H9 (cell line): ENCODE measurements around the gene RAI1. TPM values are rescaled to one million over a fixed set of nuclear protein-coding genes. Genes with fewer than 3 reads are reported as not detected.

ENCODE experiments used
- DNase-seq: peaks from one replicate; pipeline ENCODE4 v3.0.0-alpha.2; 2017
- H2AFZ ChIP-seq: one replicate; pipeline ENCODE4 v1.6.1; 2013; ENCODE audit warnings: mild to moderate bottlenecking, low read length, control low read depth, moderate library complexity
- H2AK5ac ChIP-seq: 2 replicates; pipeline ENCODE4 v1.6.1; 2013; ENCODE audit warnings: low read length, control low read depth, mixed read lengths; ENCODE audit not compliant: insufficient read length
- H2BK120ac ChIP-seq: one replicate; pipeline ENCODE4 v1.6.1; 2013; ENCODE audit warnings: low read depth, mild to moderate bottlenecking, low read length, control low read depth, inconsistent platforms; ENCODE audit not compliant: poor library complexity, severe bottlenecking
- H2BK12ac ChIP-seq: 2 replicates; pipeline ENCODE4 v1.6.1; 2013; ENCODE audit warnings: low read length, control low read depth, mixed read lengths, low read depth; ENCODE audit not compliant: insufficient read length
- H2BK15ac ChIP-seq: 2 replicates; pipeline ENCODE4 v1.6.1; 2013; ENCODE audit warnings: low read depth, low read length, control low read depth
- H2BK20ac ChIP-seq: one replicate; pipeline ENCODE4 v1.6.1; 2013; ENCODE audit warnings: low read depth, mild to moderate bottlenecking, low read length, control low read depth, inconsistent platforms; ENCODE audit not compliant: poor library complexity, severe bottlenecking
- H2BK5ac ChIP-seq: 2 replicates; pipeline ENCODE4 v1.6.1; 2013; ENCODE audit warnings: low read length, control low read depth, mixed read lengths; ENCODE audit not compliant: insufficient read length
- H3K14ac ChIP-seq: 2 replicates; pipeline ENCODE4 v1.6.1; 2013; ENCODE audit warnings: low read length, control low read depth; ENCODE audit not compliant: insufficient read depth
- H3K18ac ChIP-seq: 2 replicates; pipeline ENCODE4 v1.6.1; 2013; ENCODE audit warnings: low read depth, mild to moderate bottlenecking, mixed read lengths, low read length, control low read depth; ENCODE audit not compliant: insufficient read length
- H3K23ac ChIP-seq: 2 replicates; pipeline ENCODE4 v1.6.1; 2013; ENCODE audit warnings: low read length, control low read depth, mixed read lengths, low read depth; ENCODE audit not compliant: insufficient read length
- H3K23me2 ChIP-seq: 2 replicates; pipeline ENCODE4 v1.6.1; 2013; ENCODE audit warnings: low read depth, mild to moderate bottlenecking, mixed read lengths, low read length, control low read depth; ENCODE audit not compliant: insufficient read length, poor library complexity, severe bottlenecking
- H3K27ac ChIP-seq: 2 replicates; pipeline ENCODE4 v1.5.1; 2013; ENCODE audit warnings: low read length, control low read depth, mixed read lengths, low read depth; ENCODE audit not compliant: insufficient read length
- H3K27me3 ChIP-seq: 2 replicates; pipeline ENCODE4 v1.6.1; 2013; ENCODE audit warnings: low read length, control low read depth, inconsistent platforms; ENCODE audit not compliant: insufficient read depth
- H3K4ac ChIP-seq: 2 replicates; pipeline ENCODE4 v1.6.1; 2013; ENCODE audit warnings: low read depth, mild to moderate bottlenecking, control low read depth, inconsistent platforms, low read length, moderate library complexity
- H3K4me1 ChIP-seq: 2 replicates; pipeline ENCODE4 v1.6.1; 2013; ENCODE audit warnings: low read length, control low read depth, inconsistent platforms; ENCODE audit not compliant: insufficient read depth
- H3K4me2 ChIP-seq: 2 replicates; pipeline ENCODE4 v1.6.1; 2013; ENCODE audit warnings: low read length, control low read depth, mixed read lengths; ENCODE audit not compliant: insufficient read length, insufficient read depth
- H3K56ac ChIP-seq: 2 replicates; pipeline ENCODE4 v1.6.1; 2013; ENCODE audit warnings: low read depth, mild to moderate bottlenecking, mixed read lengths, low read length, control low read depth; ENCODE audit not compliant: insufficient read length
- H3K79me1 ChIP-seq: 2 replicates; pipeline ENCODE4 v1.6.1; 2013; ENCODE audit warnings: low read depth, mild to moderate bottlenecking, moderate library complexity, low read length, control low read depth, inconsistent platforms; ENCODE audit not compliant: insufficient read depth, poor library complexity, severe bottlenecking
- H3K79me2 ChIP-seq: 2 replicates; pipeline ENCODE4 v1.6.1; 2013; ENCODE audit warnings: low read length, control low read depth, inconsistent platforms; ENCODE audit not compliant: insufficient read depth
- H3K9ac ChIP-seq: 2 replicates; pipeline ENCODE4 v1.6.1; 2013; ENCODE audit warnings: low read length, control low read depth, mixed read lengths; ENCODE audit not compliant: insufficient read length; ENCODE audit errors: extremely low read depth
- H3K9me3 ChIP-seq: one replicate; pipeline ENCODE4 v1.6.1; 2013; ENCODE audit warnings: low read depth, low read length, inconsistent platforms; ENCODE audit not compliant: control insufficient read depth
- H3T11ph ChIP-seq: one replicate; pipeline ENCODE4 v1.6.1; 2013; ENCODE audit warnings: mild to moderate bottlenecking, low read length, control low read depth, inconsistent platforms
- H4K20me1 ChIP-seq: one replicate; pipeline ENCODE4 v1.6.1; 2013; ENCODE audit not compliant: control insufficient read depth, insufficient read length, insufficient read depth
- H4K5ac ChIP-seq: 2 replicates; pipeline ENCODE4 v1.6.1; 2013; ENCODE audit warnings: low read depth, mild to moderate bottlenecking, mixed read lengths, low read length, control low read depth; ENCODE audit not compliant: insufficient read length
- H4K8ac ChIP-seq: replicated peaks from 2 replicates; pipeline ENCODE4 v1.6.1; 2013; ENCODE audit warnings: low read length, control low read depth, mixed read lengths, low read depth; ENCODE audit not compliant: insufficient read length
- H4K91ac ChIP-seq: 2 replicates; pipeline ENCODE4 v1.6.1; 2013; ENCODE audit warnings: low read depth, mild to moderate bottlenecking, moderate library complexity, mixed read lengths, low read length, control low read depth; ENCODE audit not compliant: insufficient read length
- H3K27ac Mint-ChIP-seq, 3 experiments: 2 replicates in 2 of 3; 3 replicates in 1 of 3; pipeline ENCODE4 v1.8.0; 2020 to 2021; ENCODE audit warnings: mixed read lengths in 3 of 3, mild to moderate bottlenecking in 1 of 3, moderate library complexity in 1 of 3
- H3K27me3 Mint-ChIP-seq: 2 replicates; pipeline ENCODE4 v1.8.0; 2021; ENCODE audit warnings: low read depth, mild to moderate bottlenecking, moderate library complexity, mixed read lengths
- H3K36me3 Mint-ChIP-seq, 3 experiments: 2 replicates in 2 of 3; 3 replicates in 1 of 3; pipeline ENCODE4 v1.8.0; 2020 to 2021; ENCODE audit warnings: low read depth in 3 of 3, mixed read lengths in 3 of 3; ENCODE audit not compliant: insufficient read depth in 1 of 3
- H3K4me1 Mint-ChIP-seq, 2 experiments: 2 replicates each; pipeline ENCODE4 v1.8.0; 2020; ENCODE audit warnings: mixed read lengths in 2 of 2
- H3K4me3 Mint-ChIP-seq, 2 experiments: 2 replicates in 1 of 2; 3 replicates in 1 of 2; pipeline ENCODE4 v1.8.0; 2020 to 2021; ENCODE audit warnings: mild to moderate bottlenecking in 2 of 2, mixed read lengths in 2 of 2, moderate library complexity in 1 of 2
- H3K9me3 Mint-ChIP-seq, 2 experiments: 2 replicates in 1 of 2; 3 replicates in 1 of 2; pipeline ENCODE4 v1.8.0; 2020; ENCODE audit warnings: mild to moderate bottlenecking in 2 of 2, mixed read lengths in 2 of 2, moderate library complexity in 1 of 2
- CTCF ChIP-seq: fragments of 200-600 bp; sonication (generic); conservative IDR thresholded peaks from 3 replicates; pipeline ENCODE4 v1.8.0; 2021; ENCODE audit warnings: antibody characterized with exemption, mild to moderate bottlenecking
- WGBS: extraction: QIAGEN DNeasy Blood & Tissue Kit; methylation state at CpG from one replicate; pipeline ENCODE4 v1.1.7; 2013; ENCODE audit warnings: missing lambda C conversion rate, low lambda C conversion rate, mixed read lengths; ENCODE audit not compliant: insufficient read length; ENCODE audit errors: extremely low coverage; 5-methylcytosine and 5-hydroxymethylcytosine counted together
- total RNA-seq: library from RNA; stranded (reverse); gene quantifications from 2 replicates; pipeline ENCODE4 v1.2.1, GENCODE V29; 2021

RAI1 gene
- total RNA-seq, 1 experiment from 2014 or later, result 1.5 TPM

- peak; percentile 79 for DNase-seq
- peak overlapping the region in 1 of 2 experiments; percentile 49; a peak in 1 of 5 replicates for H3K4me3 Mint-ChIP-seq
- H3K9ac ChIP-seq, result no peak overlapping the region
Measured at GRCh38 chr17:17749025-17749772, 67.9 kb downstream of the RAI1 start.

More at GRCh38 chr17:17749025-17749772, 67.9 kb downstream of the RAI1 start:
- Histone ChIP-seq H3K4ac (no peak overlapping the region), H3K14ac (0 out of 2 replicates have a peak overlapping the region, but pooled peaks have one; percentile 41), H3K27me3 (no peaks in the 10 kb centered on the region), H4K20me1 (no peaks in the 10 kb centered on the region), H2AFZ (no peak overlapping the region), H3K27ac (peak overlapping the region; percentile 14), H3K79me2 (no peaks in the 10 kb centered on the region), H4K8ac (no peak overlapping the region), H3K4me2 (peak overlapping the region; percentile 7), H3K4me1 (peaks cover 11% of the 10 kb centered on the region), H3T11ph (no peak overlapping the region), H2BK20ac (no peak overlapping the region), H2BK12ac (no peak overlapping the region), H3K9me3 (no peaks in the 10 kb centered on the region), H2BK120ac (no peak overlapping the region), H2BK5ac (no peak overlapping the region), H3K23me2 (no peaks in the 10 kb centered on the region), H3K23ac (no peak overlapping the region), H3K56ac (no peak overlapping the region), H3K18ac (no peak overlapping the region), H4K5ac (no peak overlapping the region), H2BK15ac (no peak overlapping the region), H3K79me1 (no peaks in the 10 kb centered on the region), H4K91ac (no peak overlapping the region), H2AK5ac (no peak overlapping the region)
- Mint-ChIP-seq H3K9me3 (no peaks in the 10 kb centered on the region), H3K36me3 (peaks cover 0 to 2% (median 0%) of the 10 kb centered on the region in 3 experiments; a peak in 1 of 7 replicates), H3K27ac (peak overlapping the region in 1 of 3 experiments; percentile 49; a peak in 2 of 7 replicates), H3K4me1 (peaks cover 36 to 46% of the 10 kb centered on the region in 2 experiments), H3K27me3 (peaks cover 4% of the 10 kb centered on the region)
- TF ChIP-seq CTCF, result no peak
- no CpG with 5 or more reads among the region's 17 CpGs for whole genome bisulfite sequencing
